ENCODE data around the gene KANSL1.

The KANSL1 gene

GRCh38 chr17:46002311-46002972 is 190.8 kb downstream of the KANSL1 start:
- TF ChIP-seq, protein P1, sequence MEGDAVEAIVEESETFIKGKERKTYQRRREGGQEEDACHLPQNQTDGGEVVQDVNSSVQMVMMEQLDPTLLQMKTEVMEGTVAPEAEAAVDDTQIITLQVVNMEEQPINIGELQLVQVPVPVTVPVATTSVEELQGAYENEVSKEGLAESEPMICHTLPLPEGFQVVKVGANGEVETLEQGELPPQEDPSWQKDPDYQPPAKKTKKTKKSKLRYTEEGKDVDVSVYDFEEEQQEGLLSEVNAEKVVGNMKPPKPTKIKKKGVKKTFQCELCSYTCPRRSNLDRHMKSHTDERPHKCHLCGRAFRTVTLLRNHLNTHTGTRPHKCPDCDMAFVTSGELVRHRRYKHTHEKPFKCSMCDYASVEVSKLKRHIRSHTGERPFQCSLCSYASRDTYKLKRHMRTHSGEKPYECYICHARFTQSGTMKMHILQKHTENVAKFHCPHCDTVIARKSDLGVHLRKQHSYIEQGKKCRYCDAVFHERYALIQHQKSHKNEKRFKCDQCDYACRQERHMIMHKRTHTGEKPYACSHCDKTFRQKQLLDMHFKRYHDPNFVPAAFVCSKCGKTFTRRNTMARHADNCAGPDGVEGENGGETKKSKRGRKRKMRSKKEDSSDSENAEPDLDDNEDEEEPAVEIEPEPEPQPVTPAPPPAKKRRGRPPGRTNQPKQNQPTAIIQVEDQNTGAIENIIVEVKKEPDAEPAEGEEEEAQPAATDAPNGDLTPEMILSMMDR (IDR thresholded peaks at IDR 0.05; ENCODE audit: low read length, missing control alignments), result peak; percentile 77
- H3K4me3 ChIP-seq (replicated peaks; ENCODE audit: low read depth, low read length), result no peak overlapping the region
- DNase-seq (ENCODE audit: low read depth), result peak; percentile 70

DNA sequence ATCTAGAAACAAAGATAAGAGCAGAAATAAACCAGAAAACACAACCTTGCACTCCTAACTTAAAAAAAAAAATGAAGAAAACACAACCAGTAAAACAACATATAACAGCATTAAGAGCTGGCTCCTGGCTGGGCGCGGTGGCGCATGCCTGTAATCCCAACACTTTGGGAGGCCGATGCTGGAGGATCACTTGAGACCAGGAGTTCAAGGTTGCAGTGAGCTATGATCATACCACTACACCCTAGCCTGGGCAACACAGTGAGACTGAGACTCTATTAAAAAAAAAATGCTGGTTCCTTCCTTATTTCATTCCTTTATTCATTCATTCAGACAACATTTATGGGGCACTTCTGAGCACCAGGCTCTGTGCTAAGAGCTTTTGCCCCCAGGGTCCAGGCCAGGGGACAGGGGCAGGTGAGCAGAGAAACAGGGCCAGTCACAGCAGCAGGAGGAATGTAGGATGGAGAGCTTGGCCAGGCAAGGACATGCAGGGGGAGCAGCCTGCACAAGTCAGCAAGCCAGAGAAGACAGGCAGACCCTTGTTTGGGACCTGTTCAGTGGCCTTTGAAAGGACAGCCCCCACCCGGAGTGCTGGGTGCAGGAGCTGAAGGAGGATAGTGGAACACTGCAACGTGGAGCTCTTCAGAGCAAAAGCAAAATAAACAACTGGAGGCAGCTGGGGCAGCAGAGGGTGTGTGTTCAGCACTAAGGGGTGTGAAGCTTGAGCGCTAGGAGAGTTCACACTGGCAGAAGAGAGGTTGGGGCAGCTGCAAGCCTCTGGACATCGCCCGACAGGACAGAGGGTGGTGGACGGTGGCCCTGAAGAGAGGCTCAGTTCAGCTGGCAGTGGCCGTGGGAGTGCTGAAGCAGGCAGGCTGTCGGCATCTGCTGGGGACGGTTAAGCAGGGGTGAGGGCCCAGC is 191.6 kb downstream of the KANSL1 start:
- no peak overlapping the region for H3K4me3 ChIP-seq (replicated peaks; ENCODE audit: low read depth, low read length)
- DNase-seq (ENCODE audit: low read depth), result no peak
- TF ChIP-seq, protein P1 (IDR thresholded peaks at IDR 0.05; ENCODE audit: low read length, missing control alignments), result no peak

DNA sequence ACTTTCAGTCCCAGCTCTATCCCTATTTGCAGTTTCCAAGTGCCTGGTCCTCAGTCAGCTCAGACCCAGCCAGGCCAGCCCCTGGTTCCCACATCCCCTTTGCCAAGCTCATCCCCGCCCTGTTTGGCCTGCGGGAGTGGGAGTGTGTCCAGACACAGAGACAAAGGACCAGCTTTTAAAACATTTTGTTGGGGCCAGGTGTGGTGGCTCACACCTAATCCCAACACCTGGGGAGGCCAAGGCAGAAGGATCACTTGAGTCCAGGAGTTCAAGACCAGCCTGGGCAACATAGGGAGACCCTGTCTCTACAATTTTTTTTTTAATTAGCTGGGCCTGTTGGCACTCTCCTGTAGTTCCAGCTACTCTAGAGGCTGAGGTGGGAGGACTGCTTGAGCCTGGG is 192.5 kb downstream of the KANSL1 start:
- no peak overlapping the region for H3K4me3 ChIP-seq (replicated peaks; ENCODE audit: low read depth, low read length)
- no peak for DNase-seq (ENCODE audit: low read depth)
- TF ChIP-seq, protein P1 (IDR thresholded peaks at IDR 0.05; ENCODE audit: low read length, missing control alignments), result no peak

GRCh38 chr17:46000292-46000691 is 192.9 kb downstream of the KANSL1 start:
- H3K4me3 ChIP-seq (replicated peaks; ENCODE audit: low read depth, low read length), result no peak overlapping the region
- TF ChIP-seq, protein P1 (IDR thresholded peaks at IDR 0.05; ENCODE audit: low read length, missing control alignments), result no peak
- no peak for DNase-seq (ENCODE audit: low read depth)

GRCh38 chr17:45999900-46000290 is 193.3 kb downstream of the KANSL1 start:
- no peak overlapping the region for H3K4me3 ChIP-seq (replicated peaks; ENCODE audit: low read depth, low read length)
- TF ChIP-seq, protein P1 (IDR thresholded peaks at IDR 0.05; ENCODE audit: low read length, missing control alignments), result no peak
- DNase-seq (ENCODE audit: low read depth), result no peak

DNA sequence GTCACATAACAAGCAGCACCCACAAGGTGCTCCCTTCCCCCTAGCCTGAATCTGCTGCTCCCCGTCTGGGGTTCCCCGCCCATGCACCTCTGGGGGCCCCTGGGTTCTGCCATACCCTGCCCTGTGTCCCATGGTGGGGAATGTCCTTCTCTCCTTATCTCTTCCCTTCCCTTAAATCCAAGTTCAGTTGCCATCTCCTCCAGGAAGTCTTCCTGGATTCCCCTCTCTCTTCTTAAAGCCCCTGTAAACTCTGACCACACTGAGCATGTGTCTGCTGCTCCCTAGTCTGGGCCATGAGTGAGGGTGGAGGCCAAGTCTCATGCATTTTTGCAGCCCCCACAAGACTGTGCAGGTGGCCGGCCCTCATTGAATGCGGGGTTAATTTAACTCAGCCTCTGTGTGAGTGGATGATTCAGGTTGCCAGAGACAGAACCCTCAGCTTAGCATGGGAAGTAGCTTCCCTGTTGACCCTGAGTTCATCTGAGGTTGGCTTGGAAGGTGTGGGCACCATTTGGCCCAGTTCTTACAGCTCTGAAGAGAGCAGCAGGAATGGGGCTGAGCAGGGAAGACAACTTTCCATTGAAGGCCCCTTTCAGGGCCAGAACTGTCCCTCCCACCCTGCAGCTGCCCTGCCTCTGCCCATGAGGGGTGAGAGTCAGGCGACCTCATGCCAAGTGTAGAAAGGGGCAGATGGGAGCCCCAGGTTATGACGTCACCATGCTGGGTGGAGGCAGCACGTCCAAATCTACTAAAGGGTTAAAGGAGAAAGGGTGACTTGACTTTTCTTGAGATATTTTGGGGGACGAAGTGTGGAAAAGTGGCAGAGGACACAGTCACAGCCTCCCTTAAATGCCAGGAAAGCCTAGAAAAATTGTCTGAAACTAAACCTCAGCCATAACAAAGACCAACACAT is 194.0 kb downstream of the KANSL1 start, which contains the start of gene STH:
STH (plus strand) TSS at position 264 of the 913 bp plus-strand sequence; CDS start at position 294, 30 bp downstream.
- TF ChIP-seq, protein P1 (IDR thresholded peaks at IDR 0.05; ENCODE audit: low read length, missing control alignments), result no peak
- H3K4me3 ChIP-seq (replicated peaks; ENCODE audit: low read depth, low read length), result no peak within 1 kb of the TSS
- DNase-seq (ENCODE audit: low read depth), result no peak
